ENCODE results near the gene TACR2. TPM values are rescaled to one million over a fixed set of nuclear protein-coding genes. Genes with fewer than 3 reads are reported as not detected.

TACR2 gene
- total RNA-seq, 2 experiments from 2014 or later, result not detected

- Mint-ChIP-seq H3K9me3 (no peaks in the 10 kb centered on the region), H3K36me3 (ENCODE audit: low read depth) (peaks cover 75% of the 10 kb centered on the region), H3K27me3 (no peaks in the 10 kb centered on the region), H3K4me1 (ENCODE audit: low read depth) (peaks cover 70% of the 10 kb centered on the region), H3K27ac (peak overlapping the region; percentile 94), H3K4me3 (peak overlapping the region; percentile 30)
- H3K27me3 ChIP-seq (ENCODE audit: control insufficient read depth in 1 of 2, insufficient read depth in 2 of 2, low read length in 2 of 2), result no peaks in the 10 kb centered on the region
- intact Hi-C loops (cut with DNase I, micrococcal nuclease), result loop anchor here in 1 of 2 experiments (10.0 kb wide), 1 partner anchor 128 kb away; no protein-coding TSS in a partner anchor
- TF ChIP-seq CTCF (IDR thresholded peaks at IDR 0.05), result no peak
- H3K36me3 ChIP-seq (ENCODE audit: insufficient read depth, low read length), result peaks cover 57% of the 10 kb centered on the region
- H3K4me1 ChIP-seq (ENCODE audit: insufficient read depth, low read length), result peaks cover 57% of the 10 kb centered on the region
- no peak overlapping the region for H3K4me3 ChIP-seq (ENCODE audit: low read length)
- H3K9me3 ChIP-seq (ENCODE audit: control insufficient read depth in 1 of 2, insufficient read depth in 1 of 2, low read length in 2 of 2), result no peaks in the 10 kb centered on the region
- DNase-seq (peak in 10 of 14 experiments; percentile 9 to 63 (median 34)), ATAC-seq (ENCODE audit: poor library complexity) (peak; percentile 36)
- ChIA-PET POLR2A (interaction anchor here (0.8 to 4.1 kb wide), 6 partner anchors 11 to 45 kb away, joined by 3 to 20 read pairs (median 7); no protein-coding TSS in a partner anchor), CTCF (interaction anchor here (1.9 kb wide), 1 partner anchor 9 kb away, joined by 4 read pairs; no protein-coding TSS in a partner anchor)
- peak overlapping the region; percentile 24 to 26 for H3K27ac ChIP-seq (ENCODE audit: low read depth in 1 of 2, low read length in 2 of 2)
Observed at GRCh38 chr10:69362471-69362954, 54.2 kb downstream of the TACR2 start.

GRCh38 chr10:69361303-69361614, 55.5 kb downstream of the TACR2 start:
- ATAC-seq (ENCODE audit: poor library complexity), result no peak
- POLR2A ChIA-PET, result interaction anchor here (2.4 to 4.1 kb wide), 2 partner anchors 12 to 43 kb away, joined by 18 to 20 read pairs; no protein-coding TSS in a partner anchor
- no peak overlapping the region for H3K27ac ChIP-seq (ENCODE audit: low read depth in 1 of 2, low read length in 2 of 2)
- no peak overlapping the region for H3K4me3 ChIP-seq (ENCODE audit: low read length)
- no peak for DNase-seq
- Mint-ChIP-seq H3K36me3 (ENCODE audit: low read depth) (peaks cover 63% of the 10 kb centered on the region), H3K4me3 (peak overlapping the region; percentile 40), H3K4me1 (ENCODE audit: low read depth) (peaks cover 77% of the 10 kb centered on the region), H3K27me3 (no peaks in the 10 kb centered on the region), H3K27ac (peak overlapping the region; percentile 94), H3K9me3 (no peaks in the 10 kb centered on the region)
- intact Hi-C loops (cut with DNase I, micrococcal nuclease), result loop anchor here (2.0 to 10.0 kb wide), 2 partner anchors 40 to 126 kb away; no protein-coding TSS in a partner anchor
- no peaks in the 10 kb centered on the region for H3K27me3 ChIP-seq (ENCODE audit: control insufficient read depth in 1 of 2, insufficient read depth in 2 of 2, low read length in 2 of 2)
- no peaks in the 10 kb centered on the region for H3K9me3 ChIP-seq (ENCODE audit: control insufficient read depth in 1 of 2, insufficient read depth in 1 of 2, low read length in 2 of 2)
- TF ChIP-seq CTCF (IDR thresholded peaks at IDR 0.05), result no peak
- CTCF ChIA-PET, result interaction anchor here (0.7 to 1.3 kb wide), 2 partner anchors 34 to 38 kb away, joined by 3 to 4 read pairs; no protein-coding TSS in a partner anchor
- peaks cover 45% of the 10 kb centered on the region for H3K36me3 ChIP-seq (ENCODE audit: insufficient read depth, low read length)
- H3K4me1 ChIP-seq (ENCODE audit: insufficient read depth, low read length), result peaks cover 52% of the 10 kb centered on the region

GRCh38 chr10:69360485-69361302, 56.0 kb downstream of the TACR2 start:
- no peaks in the 10 kb centered on the region for H3K27me3 ChIP-seq (ENCODE audit: control insufficient read depth in 1 of 2, insufficient read depth in 2 of 2, low read length in 2 of 2)
- intact Hi-C loops (cut with DNase I, micrococcal nuclease), result loop anchor here (2.0 to 10.0 kb wide), 2 partner anchors 40 to 126 kb away; no protein-coding TSS in a partner anchor
- ChIA-PET CTCF (interaction anchor here (0.7 to 1.3 kb wide), 2 partner anchors 33 to 37 kb away, joined by 3 to 4 read pairs; no protein-coding TSS in a partner anchor), POLR2A (interaction anchor here (2.4 to 4.1 kb wide), 3 partner anchors 12 to 43 kb away, joined by 17 to 20 read pairs (median 18); no protein-coding TSS in a partner anchor)
- no peak for TF ChIP-seq CTCF (IDR thresholded peaks at IDR 0.05)
- ATAC-seq (ENCODE audit: poor library complexity), result no peak
- Mint-ChIP-seq H3K27me3 (no peaks in the 10 kb centered on the region), H3K36me3 (ENCODE audit: low read depth) (peaks cover 60% of the 10 kb centered on the region), H3K4me3 (peak overlapping the region; percentile 79), H3K27ac (peak overlapping the region; percentile 94), H3K4me1 (ENCODE audit: low read depth) (peaks cover 77% of the 10 kb centered on the region), H3K9me3 (no peaks in the 10 kb centered on the region)
- peaks cover 39% of the 10 kb centered on the region for H3K36me3 ChIP-seq (ENCODE audit: insufficient read depth, low read length)
- DNase-seq, result no peak
- peaks cover 52% of the 10 kb centered on the region for H3K4me1 ChIP-seq (ENCODE audit: insufficient read depth, low read length)
- H3K9me3 ChIP-seq (ENCODE audit: control insufficient read depth in 1 of 2, insufficient read depth in 1 of 2, low read length in 2 of 2), result no peaks in the 10 kb centered on the region
- peak overlapping the region; percentile 33 to 55 for H3K27ac ChIP-seq (ENCODE audit: low read depth in 1 of 2, low read length in 2 of 2)
- peak overlapping the region; percentile 33 for H3K4me3 ChIP-seq (ENCODE audit: low read length)
